ENCODE data around the gene SSC5D. TPM values are rescaled to one million over a fixed set of nuclear protein-coding genes. Genes with fewer than 3 reads are reported as not detected.
A peak's percentile ranks its signal among the peaks of the same experiment; 100 is the strongest.

The SSC5D gene
- total RNA-seq, 1 experiment from 2014 or later, result 1.5 TPM

- Histone ChIP-seq H3K79me2 (ENCODE audit: insufficient read depth, low read length) (peaks cover 7% of the 10 kb centered on the region; the same call in 1 of the 2 replicates), H2AFZ (ENCODE audit: low read depth, low read length, poor library complexity, severe bottlenecking) (no peak overlapping the region), H4K20me1 (ENCODE audit: insufficient read depth) (no peaks in the 10 kb centered on the region), H3K4me2 (ENCODE audit: low read length) (peak overlapping the region; percentile 97), H3K9me3 (ENCODE audit: control insufficient read depth in 1 of 2, insufficient read depth in 1 of 2, low read depth in 1 of 2, low read length in 2 of 2) (no peaks in the 10 kb centered on the region), H3K36me3 (ENCODE audit: control insufficient read depth in 1 of 2, insufficient read depth in 2 of 2, low read length in 2 of 2) (no peaks in the 10 kb centered on the region), H3K9ac (ENCODE audit: low read length) (peak overlapping the region; percentile 97), H3K4me1 (ENCODE audit: control insufficient read depth in 1 of 2, insufficient read depth in 2 of 2, low read length in 2 of 2) (peaks cover 10 to 34% of the 10 kb centered on the region in 2 experiments; a peak in 3 of 4 replicates), H3K4me3 (replicated peaks in 1 of 2; ENCODE audit: low read depth in 1 of 2, low read length in 2 of 2) (peak overlapping the region; percentile 79 to 80), H3K27me3 (ENCODE audit: insufficient read depth, low read length) (no peaks in the 10 kb centered on the region), H3K9me2 (ENCODE audit: insufficient read depth) (no peaks in the 10 kb centered on the region), H3K27ac (ENCODE audit: low read depth, low read length) (peak overlapping the region; percentile 85; the same call in 1 of the 2 replicates)
- ChIA-PET POLR2A (no interaction called here), CTCF (interaction anchor here (1.4 kb wide), 1 partner anchor 17 kb away, joined by 4 read pairs; no protein-coding TSS in a partner anchor), RAD21 (ENCODE audit: low non-redundant PET in 1 of 2, low total read pairs in 2 of 2, uncharacterized antibody in 2 of 2, unreplicated experiment in 2 of 2) (no interaction called here)
- TF ChIP-seq TCF7L2 (IDR thresholded peaks at IDR 0.05; ENCODE audit: borderline replicate concordance, extremely low read depth, insufficient read depth, insufficient read length) (no peak), ATF3 (IDR thresholded peaks at IDR 0.05) (no peak)
- intact Hi-C loops (cut with micrococcal nuclease), result no loop called here
- no TSS peak for BruUV-seq (replicated peaks)
- DNase-seq (ENCODE audit: low read depth, low spot score), result no peak
- ATAC-seq, result no peak
These were observed 1.9 kb upstream of the SSC5D start for GRCh38 chr19:55486043-55486970.

GRCh38 chr19:55486971-55487923 is 989 bp upstream of the SSC5D start:
- H3K9me3 ChIP-seq (ENCODE audit: control insufficient read depth in 1 of 2, insufficient read depth in 1 of 2, low read depth in 1 of 2, low read length in 2 of 2), result no peaks in the 10 kb centered on the region
- ATAC-seq (no peak), DNase-seq (ENCODE audit: low read depth, low spot score) (no peak)
- no peak overlapping the region; the same call in 1 of the 2 replicates for H3K4me2 ChIP-seq (ENCODE audit: low read length)
- H3K9ac ChIP-seq (ENCODE audit: low read length), result no peak overlapping the region; the same call in 1 of the 2 replicates
- POLR2A ChIA-PET, result no interaction called here
- no peaks in the 10 kb centered on the region for H3K36me3 ChIP-seq (ENCODE audit: control insufficient read depth in 1 of 2, insufficient read depth in 2 of 2, low read length in 2 of 2)
- H3K27ac ChIP-seq (ENCODE audit: low read depth, low read length), result peak overlapping the region; percentile 35; the same call in 1 of the 2 replicates
- no peaks in the 10 kb centered on the region for H4K20me1 ChIP-seq (ENCODE audit: insufficient read depth)
- TSS peak; percentile 61 for BruUV-seq (replicated peaks)
- H2AFZ ChIP-seq (ENCODE audit: low read depth, low read length, poor library complexity, severe bottlenecking), result no peak overlapping the region
- RAD21 ChIA-PET (ENCODE audit: low non-redundant PET in 1 of 2, low total read pairs in 2 of 2, uncharacterized antibody in 2 of 2, unreplicated experiment in 2 of 2), result no interaction called here
- intact Hi-C loops (cut with micrococcal nuclease), result no loop called here
- peaks cover 7% of the 10 kb centered on the region; the same call in 1 of the 2 replicates for H3K79me2 ChIP-seq (ENCODE audit: insufficient read depth, low read length)
- H3K27me3 ChIP-seq (ENCODE audit: insufficient read depth, low read length), result no peaks in the 10 kb centered on the region
- no peaks in the 10 kb centered on the region for H3K9me2 ChIP-seq (ENCODE audit: insufficient read depth)
- CTCF ChIA-PET, result interaction anchor here (1.4 kb wide), 1 partner anchor 17 kb away, joined by 4 read pairs; no protein-coding TSS in a partner anchor
- H3K4me1 ChIP-seq (ENCODE audit: control insufficient read depth in 1 of 2, insufficient read depth in 2 of 2, low read length in 2 of 2), result peaks cover 10 to 34% of the 10 kb centered on the region in 2 experiments; a peak in 3 of 4 replicates
- no peak overlapping the region for H3K4me3 ChIP-seq (replicated peaks in 1 of 2; ENCODE audit: low read depth in 1 of 2, low read length in 2 of 2)
- TF ChIP-seq POLR2A (IDR thresholded peaks at IDR 0.05; ENCODE audit: borderline replicate concordance, extremely low read depth, insufficient read depth, insufficient read length), result no peak
- no peak for TF ChIP-seq MAX (IDR thresholded peaks at IDR 0.05)
- no peak for TF ChIP-seq CBX3 (IDR thresholded peaks at IDR 0.05; ENCODE audit: low read depth)
- TF ChIP-seq SRF (IDR thresholded peaks at IDR 0.05; ENCODE audit: low read depth), result no peak
- TF ChIP-seq EGR1 (IDR thresholded peaks at IDR 0.05; ENCODE audit: low read depth), result no peak
- TF ChIP-seq JUND (IDR thresholded peaks at IDR 0.05), result no peak
- TF ChIP-seq ZNF274 (IDR thresholded peaks at IDR 0.05; ENCODE audit: low read depth, low read length), result no peak
- TF ChIP-seq CEBPB (IDR thresholded peaks at IDR 0.05; ENCODE audit: low read depth), result no peak
- no peak for TF ChIP-seq SIN3A (IDR thresholded peaks at IDR 0.05; ENCODE audit: low read depth)
- no peak for TF ChIP-seq FOSL1 (IDR thresholded peaks at IDR 0.05; ENCODE audit: low read depth)
- no peak for TF ChIP-seq ZBTB33 (IDR thresholded peaks at IDR 0.05; ENCODE audit: extremely low read depth, insufficient replicate concordance, low read length)
